Measurements from ENCODE around the gene GLCE. TPM values are rescaled to one million over a fixed set of nuclear protein-coding genes. Genes with fewer than 3 reads are reported as not detected.

Gene GLCE
- total RNA-seq, 1 experiment from 2014 or later: 10.2 TPM

- Histone ChIP-seq H3K36me3 (ENCODE audit: control insufficient read depth, insufficient read depth, low read length) (no peaks in the 10 kb centered on the region; the same call in none of the 2 replicates), H3K9me3 (peaks cover 3% of the 10 kb centered on the region; the same call in 1 of the 2 replicates), H3K4me3 (ENCODE audit: low read depth, low read length) (no peak overlapping the region), H3K27me3 (replicated peaks; ENCODE audit: control insufficient read depth, insufficient read depth, low read length) (no peaks in the 10 kb centered on the region), H3K4me1 (peaks cover 16% of the 10 kb centered on the region; the same call in 1 of the 2 replicates)
- Mint-ChIP-seq H3K36me3 (ENCODE audit: insufficient read depth, unreplicated experiment) (peaks cover 11% of the 10 kb centered on the region), H3K4me1 (ENCODE audit: low read depth, unreplicated experiment) (no peaks in the 10 kb centered on the region), H3K4me3 (ENCODE audit: unreplicated experiment) (no peak overlapping the region), H3K9me3 (ENCODE audit: unreplicated experiment) (peaks cover 10% of the 10 kb centered on the region), H3K27ac (ENCODE audit: unreplicated experiment) (no peak overlapping the region), H3K27me3 (ENCODE audit: insufficient read depth, unreplicated experiment) (no peaks in the 10 kb centered on the region)
- peak; percentile 55 to 66 for DNase-seq
- intact Hi-C loops (cut with micrococcal nuclease; ENCODE audit: unreplicated experiment): loop anchor here (1.0 to 2.0 kb wide), 2 partner anchors 23 to 64 kb away; partner anchors contain the start of gene GLCE
- POLR2A ChIA-PET: no interaction called here
- CTCF ChIA-PET: interaction anchor here (0.7 kb wide), 1 partner anchor 64 kb away, joined by 5 read pairs; the partner anchor contains the start of gene GLCE
- BruUV-seq (replicated peaks): no TSS peak
- TF ChIP-seq CTCF (IDR thresholded peaks at IDR 0.05; ENCODE audit: insufficient read depth in 1 of 2, low read depth in 1 of 2, low read length in 1 of 2, severe bottlenecking in 1 of 2, unreplicated experiment in 1 of 2): no peak
These were observed 63.9 kb downstream of the GLCE start for GRCh38 chr15:69224383-69224782.

GRCh38 chr15:69225355-69226022, 65.1 kb downstream of the GLCE start:
- H3K27me3 Mint-ChIP-seq (ENCODE audit: insufficient read depth, unreplicated experiment): no peaks in the 10 kb centered on the region
- Histone ChIP-seq H3K27me3 (replicated peaks; ENCODE audit: control insufficient read depth, insufficient read depth, low read length) (no peaks in the 10 kb centered on the region), H3K4me3 (ENCODE audit: low read depth, low read length) (no peak overlapping the region), H3K36me3 (ENCODE audit: control insufficient read depth, insufficient read depth, low read length) (no peaks in the 10 kb centered on the region; the same call in none of the 2 replicates), H3K4me1 (peaks cover 16% of the 10 kb centered on the region; the same call in 1 of the 2 replicates), H3K9me3 (peaks cover 3% of the 10 kb centered on the region; the same call in 1 of the 2 replicates)
- CTCF ChIA-PET: interaction anchor here (1.0 to 2.5 kb wide), 4 partner anchors 63 to 169 kb away, joined by 3 to 12 read pairs (median 4); partner anchors contain the start of gene GLCE
- intact Hi-C loops (cut with micrococcal nuclease; ENCODE audit: unreplicated experiment): loop anchor here (1.0 to 2.0 kb wide), 2 partner anchors 65 to 166 kb away; partner anchors contain the start of gene GLCE
- DNase-seq: no peak
- H3K4me1 Mint-ChIP-seq (ENCODE audit: low read depth, unreplicated experiment): no peaks in the 10 kb centered on the region
- peaks cover 9% of the 10 kb centered on the region for H3K9me3 Mint-ChIP-seq (ENCODE audit: unreplicated experiment)
- H3K4me3 Mint-ChIP-seq (ENCODE audit: unreplicated experiment): no peak overlapping the region
- POLR2A ChIA-PET: interaction anchor here (0.5 kb wide), 1 partner anchor 34 kb away, joined by 8 read pairs; no protein-coding TSS in a partner anchor
- no peak overlapping the region for H3K27ac Mint-ChIP-seq (ENCODE audit: unreplicated experiment)
- BruUV-seq (replicated peaks): no TSS peak
- TF ChIP-seq CTCF (IDR thresholded peaks at IDR 0.05; ENCODE audit: insufficient read depth in 1 of 2, low read depth in 1 of 2, low read length in 1 of 2, severe bottlenecking in 1 of 2, unreplicated experiment in 1 of 2): peak; percentile 19 to 27
- H3K36me3 Mint-ChIP-seq (ENCODE audit: insufficient read depth, unreplicated experiment): peaks cover 11% of the 10 kb centered on the region

DNA sequence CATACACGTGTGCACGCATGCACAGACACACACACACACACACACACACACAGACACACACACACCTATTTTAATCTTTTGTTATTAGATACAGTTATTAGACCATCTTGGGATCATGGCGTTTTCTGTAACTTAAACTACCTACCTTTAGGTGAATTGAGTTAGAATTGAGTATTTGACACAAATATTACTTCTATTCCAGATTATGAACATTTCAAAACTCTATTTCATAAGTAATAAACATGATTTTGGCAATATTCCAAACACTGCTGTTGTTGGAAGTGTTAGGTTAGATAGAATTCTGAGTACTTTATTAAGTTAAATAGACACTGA, 65.6 kb downstream of the GLCE start:
- H3K9me3 Mint-ChIP-seq (ENCODE audit: unreplicated experiment): peaks cover 4% of the 10 kb centered on the region
- intact Hi-C loops (cut with micrococcal nuclease; ENCODE audit: unreplicated experiment): no loop called here
- H3K4me3 ChIP-seq (ENCODE audit: low read depth, low read length): no peak overlapping the region
- no peaks in the 10 kb centered on the region for H3K27me3 Mint-ChIP-seq (ENCODE audit: insufficient read depth, unreplicated experiment)
- H3K4me1 ChIP-seq: peaks cover 16% of the 10 kb centered on the region; the same call in 1 of the 2 replicates
- H3K4me3 Mint-ChIP-seq (ENCODE audit: unreplicated experiment): no peak overlapping the region
- H3K4me1 Mint-ChIP-seq (ENCODE audit: low read depth, unreplicated experiment): no peaks in the 10 kb centered on the region
- ChIA-PET CTCF (interaction anchor here (0.6 to 2.5 kb wide), 6 partner anchors 17 to 170 kb away, joined by 3 to 12 read pairs (median 4); partner anchors contain the start of gene GLCE), POLR2A (interaction anchor here (0.5 kb wide), 1 partner anchor 34 kb away, joined by 8 read pairs; no protein-coding TSS in a partner anchor)
- no peak for TF ChIP-seq CTCF (IDR thresholded peaks at IDR 0.05; ENCODE audit: insufficient read depth in 1 of 2, low read depth in 1 of 2, low read length in 1 of 2, severe bottlenecking in 1 of 2, unreplicated experiment in 1 of 2)
- H3K36me3 Mint-ChIP-seq (ENCODE audit: insufficient read depth, unreplicated experiment): peaks cover 11% of the 10 kb centered on the region
- H3K36me3 ChIP-seq (ENCODE audit: control insufficient read depth, insufficient read depth, low read length): no peaks in the 10 kb centered on the region; the same call in none of the 2 replicates
- H3K9me3 ChIP-seq: peaks cover 3% of the 10 kb centered on the region; the same call in 1 of the 2 replicates
- H3K27ac Mint-ChIP-seq (ENCODE audit: unreplicated experiment): no peak overlapping the region
- H3K27me3 ChIP-seq (replicated peaks; ENCODE audit: control insufficient read depth, insufficient read depth, low read length): no peaks in the 10 kb centered on the region
- DNase-seq: no peak
- no TSS peak for BruUV-seq (replicated peaks)
